Naive thymus-derived CD8-positive, alpha-beta T cell (primary cell): ENCODE results near the gene UBE2E1. TPM values are rescaled to one million over a fixed set of nuclear protein-coding genes. Genes with fewer than 3 reads are reported as not detected.
"Not testable (repeated sequence)": the region's sequence is repeated elsewhere in the genome, so short reads cannot be mapped to it uniquely, and the experiment has no call there.

Experiments
- ATAC-seq, 2 donors: fragments of 150-1000 bp; cut with Tn5 transposase in 1 of 2; sonication (Bioruptor Pico), chemical (Tn5 transposase) in 1 of 2; 1 replicate in 1 of 2; 2 replicates in 1 of 2; pipeline ENCODE4 v1.10.0; 2021; ENCODE audit warnings: mild to moderate bottlenecking in 2 of 2, moderate library complexity in 2 of 2
- POLR2A ChIA-PET: fragments of 350-600 bp; sonication (Branson Sonifier 250); formaldehyde crosslinking; loops from one replicate; lab custom pipeline; 2021; ENCODE audit warnings: antibody characterized with exemption; lab: Charles Lee
- DNase-seq, 10 donors: peaks; one replicate each; pipeline versions ENCODE4 v3.0.0 to v3.0.0-alpha.2; 2020 to 2022
- H3K27ac Mint-ChIP-seq, 10 donors: one replicate each; pipeline ENCODE4 v1.8.0; 2020 to 2022; ENCODE audit warnings: mild to moderate bottlenecking in 10 of 10, mixed read lengths in 10 of 10, moderate library complexity in 4 of 10, inconsistent platforms in 1 of 10
- H3K27me3 Mint-ChIP-seq, 5 donors: one replicate each; pipeline ENCODE4 v1.8.0; 2021 to 2022; ENCODE audit warnings: mixed read lengths in 5 of 5
- H3K36me3 Mint-ChIP-seq, 3 donors: one replicate each; pipeline ENCODE4 v1.8.0; 2020 to 2022; ENCODE audit warnings: mixed read lengths in 3 of 3, mild to moderate bottlenecking in 2 of 3, inconsistent platforms in 1 of 3
- H3K4me1 Mint-ChIP-seq, 4 donors: one replicate each; pipeline ENCODE4 v1.8.0; 2021 to 2022; ENCODE audit warnings: mixed read lengths in 4 of 4
- H3K4me3 Mint-ChIP-seq, 10 donors: one replicate each; pipeline ENCODE4 v1.8.0; 2020 to 2022; ENCODE audit warnings: mild to moderate bottlenecking in 10 of 10, mixed read lengths in 10 of 10, moderate library complexity in 6 of 10, inconsistent platforms in 1 of 10
- H3K9me3 Mint-ChIP-seq, 9 donors: one replicate each; pipeline ENCODE4 v1.8.0; 2020 to 2022; ENCODE audit warnings: mixed read lengths in 9 of 9, mild to moderate bottlenecking in 3 of 9, inconsistent platforms in 1 of 9, moderate library complexity in 1 of 9
- polyA plus RNA-seq, 3 donors: library from polyadenylated mRNA; unstranded; fragments of 300-500 nt; fragmentation: Illumina TruSeq; gene quantifications; one replicate each; pipeline ENCODE4 v1.2.3, GENCODE V29; 2021
- total RNA-seq, 8 experiments: library from RNA in 2 of 8; stranded (reverse) in 2 of 8; gene quantifications; one replicate each; pipeline ENCODE4 v1.2.3 and lab custom pipeline; 2021 to 2026

The UBE2E1 gene
- total and polyA plus RNA-seq, 5 experiments from 2014 or later, result 5.6 to 65.6 (median 14.7) TPM

GRCh38 chr3:23879485-23879884, 73.7 kb downstream of the UBE2E1 start:
- H3K27ac Mint-ChIP-seq, result peak overlapping the region in 5 of 10 donors; percentile 3 to 72 (median 70)
- no peaks in the 10 kb centered on the region for H3K9me3 Mint-ChIP-seq
- peaks cover 0 to 12% (median 0%) of the 10 kb centered on the region in 3 donors for H3K36me3 Mint-ChIP-seq
- H3K27me3 Mint-ChIP-seq, result no peaks in the 10 kb centered on the region
- H3K4me3 Mint-ChIP-seq, result no peak overlapping the region
- ATAC-seq (no peak), DNase-seq (no peak)
- POLR2A ChIA-PET, result no interaction called here
- H3K4me1 Mint-ChIP-seq, result peaks cover 32 to 61% (median 60%) of the 10 kb centered on the region in 4 donors

- POLR2A ChIA-PET, result no interaction called here
- peak overlapping the region; percentile 60 to 95 (median 78) for H3K27ac Mint-ChIP-seq
- peak; percentile 58 to 68 for ATAC-seq
Observed at GRCh38 chr3:23880703-23881339, 75.1 kb downstream of the UBE2E1 start.

GRCh38 chr3:23881993-23882392, 76.2 kb downstream of the UBE2E1 start:
- H3K27me3 Mint-ChIP-seq, result not testable (repeated sequence)

More at GRCh38 chr3:23880703-23881339, 75.1 kb downstream of the UBE2E1 start:
- Mint-ChIP-seq H3K4me3 (peak overlapping the region in 9 of 10 donors; percentile 26 to 77 (median 73)), H3K9me3 (no peaks in the 10 kb centered on the region), H3K36me3 (peaks cover 0 to 12% (median 0%) of the 10 kb centered on the region in 3 donors), H3K4me1 (peaks cover 26 to 57% (median 51%) of the 10 kb centered on the region in 4 donors), H3K27me3 (no peaks in the 10 kb centered on the region)
- no peak for DNase-seq

GRCh38 chr3:23882487-23882918, 76.7 kb downstream of the UBE2E1 start:
- Mint-ChIP-seq H3K9me3 (no peaks in the 10 kb centered on the region), H3K36me3 (peaks cover 0 to 16% (median 0%) of the 10 kb centered on the region in 3 donors), H3K4me1 (peaks cover 24 to 44% (median 42%) of the 10 kb centered on the region in 4 donors), H3K4me3 (no peak overlapping the region), H3K27me3 (no peaks in the 10 kb centered on the region), H3K27ac (peak overlapping the region in 1 of 10 donors; percentile 95)
- no peak for DNase-seq
- no peak for ATAC-seq
- POLR2A ChIA-PET, result interaction anchor here (0.6 kb wide), 1 partner anchor 23 kb away, joined by 4 read pairs; no protein-coding TSS in a partner anchor

More at GRCh38 chr3:23881993-23882392, 76.2 kb downstream of the UBE2E1 start:
- Mint-ChIP-seq H3K36me3 (peaks cover 0 to 16% (median 0%) of the 10 kb centered on the region in 3 donors), H3K4me3 (peak overlapping the region; percentile 57 to 82 (median 74)), H3K4me1 (peaks cover 24 to 48% (median 46%) of the 10 kb centered on the region in 4 donors), H3K27ac (peak overlapping the region; percentile 73 to 95 (median 88))
- peak in 2 of 10 donors; percentile 13 for DNase-seq
- POLR2A ChIA-PET, result interaction anchor here (0.6 kb wide), 1 partner anchor 24 kb away, joined by 4 read pairs; no protein-coding TSS in a partner anchor
- H3K9me3 Mint-ChIP-seq, result not testable (repeated sequence)
- peak in 1 of 2 donors; percentile 26 for ATAC-seq

GRCh38 chr3:23884481-23884880, 78.7 kb downstream of the UBE2E1 start:
- no peak for ATAC-seq
- Mint-ChIP-seq H3K27me3 (no peaks in the 10 kb centered on the region), H3K9me3 (no peaks in the 10 kb centered on the region), H3K4me1 (peaks cover 16 to 32% (median 26%) of the 10 kb centered on the region in 4 donors), H3K4me3 (no peak overlapping the region), H3K27ac (peak overlapping the region in 7 of 10 donors; percentile 3 to 77 (median 42)), H3K36me3 (peaks cover 0 to 15% (median 0%) of the 10 kb centered on the region in 3 donors)
- POLR2A ChIA-PET, result no interaction called here
- no peak for DNase-seq

- Mint-ChIP-seq H3K36me3 (peaks cover 0 to 19% (median 0%) of the 10 kb centered on the region in 3 donors), H3K27me3 (no peaks in the 10 kb centered on the region), H3K9me3 (no peaks in the 10 kb centered on the region), H3K4me1 (peaks cover 14 to 28% (median 21%) of the 10 kb centered on the region in 4 donors), H3K4me3 (no peak overlapping the region), H3K27ac (peak overlapping the region in 3 of 10 donors; percentile 3 to 44 (median 16))
- DNase-seq, result no peak
- POLR2A ChIA-PET, result no interaction called here
- no peak for ATAC-seq
Observed at GRCh38 chr3:23885210-23885609, 79.5 kb downstream of the UBE2E1 start.

GRCh38 chr3:23886311-23886710, 80.6 kb downstream of the UBE2E1 start:
- no peaks in the 10 kb centered on the region for H3K27me3 Mint-ChIP-seq
- peak overlapping the region in 5 of 10 donors; percentile 21 to 41 (median 38) for H3K27ac Mint-ChIP-seq

GRCh38 chr3:23888617-23889228, 83.0 kb downstream of the UBE2E1 start:
- Mint-ChIP-seq H3K36me3 (peaks cover 0 to 37% (median 0%) of the 10 kb centered on the region in 3 donors), H3K4me1 (peaks cover 0 to 3% (median 2%) of the 10 kb centered on the region in 4 donors), H3K9me3 (no peaks in the 10 kb centered on the region), H3K27me3 (no peaks in the 10 kb centered on the region), H3K4me3 (no peak overlapping the region), H3K27ac (peak overlapping the region in 1 of 10 donors; percentile 69)
- no peak for ATAC-seq
- DNase-seq, result peak in 4 of 10 donors; percentile 6 to 44 (median 40)
- POLR2A ChIA-PET, result interaction anchor here (1.6 kb wide), 1 partner anchor 28 kb away, joined by 7 read pairs; the partner anchor contains the start of genes NKIRAS1 and RPL15

More at GRCh38 chr3:23886311-23886710, 80.6 kb downstream of the UBE2E1 start:
- DNase-seq (no peak), ATAC-seq (no peak)
- POLR2A ChIA-PET, result no interaction called here
- H3K4me1 Mint-ChIP-seq, result peaks cover 8 to 19% (median 13%) of the 10 kb centered on the region in 4 donors
- no peak overlapping the region for H3K4me3 Mint-ChIP-seq
- H3K36me3 Mint-ChIP-seq, result peaks cover 0 to 27% (median 0%) of the 10 kb centered on the region in 3 donors
- no peaks in the 10 kb centered on the region for H3K9me3 Mint-ChIP-seq

- DNase-seq (no peak), ATAC-seq (no peak)
- peaks cover 4 to 6% (median 5%) of the 10 kb centered on the region in 4 donors for H3K4me1 Mint-ChIP-seq
- no peak overlapping the region for H3K4me3 Mint-ChIP-seq
- H3K36me3 Mint-ChIP-seq, result peaks cover 0 to 41% (median 0%) of the 10 kb centered on the region in 3 donors
- POLR2A ChIA-PET, result no interaction called here
- no peaks in the 10 kb centered on the region for H3K27me3 Mint-ChIP-seq
- peak overlapping the region in 1 of 10 donors; percentile 71 for H3K27ac Mint-ChIP-seq
- no peaks in the 10 kb centered on the region for H3K9me3 Mint-ChIP-seq
Observed at GRCh38 chr3:23889386-23889785, 83.6 kb downstream of the UBE2E1 start.

- H3K27ac Mint-ChIP-seq, result no peak overlapping the region
- ATAC-seq (no peak), DNase-seq (no peak)
- POLR2A ChIA-PET, result no interaction called here
- H3K4me3 Mint-ChIP-seq, result no peak overlapping the region
- peaks cover 6 to 12% (median 8%) of the 10 kb centered on the region in 4 donors for H3K4me1 Mint-ChIP-seq
- peaks cover 0 to 41% (median 0%) of the 10 kb centered on the region in 3 donors for H3K36me3 Mint-ChIP-seq
- no peaks in the 10 kb centered on the region for H3K27me3 Mint-ChIP-seq
- H3K9me3 Mint-ChIP-seq, result no peaks in the 10 kb centered on the region
Observed at GRCh38 chr3:23889950-23890349, 84.2 kb downstream of the UBE2E1 start.

GRCh38 chr3:23894254-23895061, 88.7 kb downstream of the UBE2E1 start:
- ATAC-seq, result no peak
- no peak overlapping the region for H3K4me3 Mint-ChIP-seq
- H3K9me3 Mint-ChIP-seq, result no peaks in the 10 kb centered on the region
- peak overlapping the region in 9 of 10 donors; percentile 1 to 77 (median 37) for H3K27ac Mint-ChIP-seq
- H3K36me3 Mint-ChIP-seq, result peaks cover 5 to 60% (median 5%) of the 10 kb centered on the region in 3 donors
- no peaks in the 10 kb centered on the region for H3K27me3 Mint-ChIP-seq
- DNase-seq, result no peak
- POLR2A ChIA-PET, result interaction anchor here (0.7 kb wide), 1 partner anchor 34 kb away, joined by 3 read pairs; no protein-coding TSS in a partner anchor
- H3K4me1 Mint-ChIP-seq, result peaks cover 4 to 16% (median 9%) of the 10 kb centered on the region in 4 donors

- ATAC-seq (no peak), DNase-seq (no peak)
- POLR2A ChIA-PET, result no interaction called here
- H3K36me3 Mint-ChIP-seq, result peaks cover 5 to 63% (median 11%) of the 10 kb centered on the region in 3 donors
- H3K4me1 Mint-ChIP-seq, result peaks cover 4 to 16% (median 10%) of the 10 kb centered on the region in 4 donors
- no peak overlapping the region for H3K4me3 Mint-ChIP-seq
- H3K9me3 Mint-ChIP-seq, result no peaks in the 10 kb centered on the region
- peak overlapping the region in 2 of 10 donors; percentile 13 to 27 for H3K27ac Mint-ChIP-seq
- no peaks in the 10 kb centered on the region for H3K27me3 Mint-ChIP-seq
Observed at GRCh38 chr3:23895181-23895580, 89.4 kb downstream of the UBE2E1 start.
